T-helper 9 cell (primary cell): Measurements from ENCODE around the gene KRT23.
"Not testable (repeated sequence)": the region's sequence is repeated elsewhere in the genome, so short reads cannot be mapped to it uniquely, and the experiment has no call there.

Experiments used
- DNase-seq: peaks from one replicate; pipeline ENCODE4 v3.0.0-alpha.2; 2020

KRT23 gene

GRCh38 chr17:40949418-40949817, 12.0 kb upstream of the KRT23 start:
- DNase-seq, result no peak

- no peak for DNase-seq
Measured at GRCh38 chr17:40947929-40948328, 10.5 kb upstream of the KRT23 start.

- no peak for DNase-seq
Measured at GRCh38 chr17:40945414-40945813, 8.0 kb upstream of the KRT23 start.

GRCh38 chr17:40944531-40944930, 7.1 kb upstream of the KRT23 start:
- no peak for DNase-seq

GRCh38 chr17:40942553-40942952, 5.1 kb upstream of the KRT23 start:
- DNase-seq, result no peak

GRCh38 chr17:40940266-40940665, 2.8 kb upstream of the KRT23 start:
- DNase-seq, result no peak

GRCh38 chr17:40938981-40939380, 1.5 kb upstream of the KRT23 start:
- DNase-seq, result no peak

GRCh38 chr17:40936976-40937375, 470 bp downstream of the KRT23 start:
- no peak for DNase-seq

- DNase-seq, result no peak
Measured at GRCh38 chr17:40936437-40936971, 942 bp downstream of the KRT23 start.

- no peak for DNase-seq
Measured at GRCh38 chr17:40935624-40936023, 1.8 kb downstream of the KRT23 start.

GRCh38 chr17:40932608-40933007, 4.8 kb downstream of the KRT23 start:
- DNase-seq, result no peak

GRCh38 chr17:40931311-40931710, 6.1 kb downstream of the KRT23 start:
- no peak for DNase-seq

GRCh38 chr17:40926341-40926740, 11.1 kb downstream of the KRT23 start:
- no peak for DNase-seq

GRCh38 chr17:40922239-40922638, 15.2 kb downstream of the KRT23 start:
- no peak for DNase-seq

GRCh38 chr17:40921026-40921425, 16.4 kb downstream of the KRT23 start:
- no peak for DNase-seq

GRCh38 chr17:40917116-40917515, 20.3 kb downstream of the KRT23 start:
- DNase-seq, result not testable (repeated sequence)

GRCh38 chr17:40916366-40916765, 21.1 kb downstream of the KRT23 start:
- DNase-seq, result no peak

GRCh38 chr17:40915721-40916256, 21.7 kb downstream of the KRT23 start:
- no peak for DNase-seq

GRCh38 chr17:40915199-40915661, 22.2 kb downstream of the KRT23 start:
- DNase-seq, result no peak

GRCh38 chr17:40914075-40914855, 23.2 kb downstream of the KRT23 start:
- DNase-seq, result no peak

GRCh38 chr17:40912486-40913210, 24.8 kb downstream of the KRT23 start:
- DNase-seq, result no peak

GRCh38 chr17:40910441-40910841, 27.0 kb downstream of the KRT23 start:
- no peak for DNase-seq

- no peak for DNase-seq
Measured at GRCh38 chr17:40909755-40910154, 27.7 kb downstream of the KRT23 start.

- peak; percentile 54 for DNase-seq
Measured at GRCh38 chr17:40909351-40909750, 28.1 kb downstream of the KRT23 start.
